ENCODE data around the gene CHST9.
"Not testable (repeated sequence)": the region's sequence is repeated elsewhere in the genome, so short reads cannot be mapped to it uniquely, and the experiment has no call there.

- TF ChIP-seq CTCF (IDR thresholded peaks at IDR 0.05; ENCODE audit: low read depth, low read length); EZH2phosphoT487 (IDR thresholded peaks at IDR 0.05; ENCODE audit: low read depth): not testable (repeated sequence)
Measured at GRCh38 chr18:27231221-27231620, 46.1 kb upstream of the CHST9 start.

Measured in OCI-LY3 (cell line).